ENCODE results near the gene GRIK2.

Gene GRIK2

GRCh38 chr6:101401171-101401570 lies 7.7 kb downstream of the GRIK2 start:
- no peak for DNase-seq

GRCh38 chr6:101401792-101402621 lies 8.5 kb downstream of the GRIK2 start:
- no peak for DNase-seq

- DNase-seq, result no peak
Observed at GRCh38 chr6:101402622-101403031, 9.1 kb downstream of the GRIK2 start.

- DNase-seq, result no peak
Observed at GRCh38 chr6:101403216-101403945, 9.9 kb downstream of the GRIK2 start.

- DNase-seq, result no peak
Observed at GRCh38 chr6:101404775-101405174, 11.3 kb downstream of the GRIK2 start.

- no peak for DNase-seq
Observed at GRCh38 chr6:101413773-101414172, 20.3 kb downstream of the GRIK2 start.

- DNase-seq, result no peak
Observed at GRCh38 chr6:101417900-101418299, 24.4 kb downstream of the GRIK2 start.

- no peak for DNase-seq
Observed at GRCh38 chr6:101422251-101422650, 28.7 kb downstream of the GRIK2 start.

- no peak for DNase-seq
Observed at GRCh38 chr6:101422811-101423210, 29.3 kb downstream of the GRIK2 start.

- no peak for DNase-seq
Observed at GRCh38 chr6:101429270-101429669, 35.8 kb downstream of the GRIK2 start.

- DNase-seq, result no peak
Observed at GRCh38 chr6:101429845-101430244, 36.3 kb downstream of the GRIK2 start.

GRCh38 chr6:101433141-101433540 lies 39.6 kb downstream of the GRIK2 start:
- DNase-seq, result no peak

GRCh38 chr6:101434601-101435000 lies 41.1 kb downstream of the GRIK2 start:
- no peak for DNase-seq

- DNase-seq, result no peak
Observed at GRCh38 chr6:101435038-101435437, 41.5 kb downstream of the GRIK2 start.

GRCh38 chr6:101439790-101440189 lies 46.3 kb downstream of the GRIK2 start:
- no peak for DNase-seq

GRCh38 chr6:101443315-101443714 lies 49.8 kb downstream of the GRIK2 start:
- no peak for DNase-seq

GRCh38 chr6:101444717-101445116 lies 51.2 kb downstream of the GRIK2 start:
- no peak for DNase-seq

- DNase-seq, result no peak
Observed at GRCh38 chr6:101445527-101445926, 52.0 kb downstream of the GRIK2 start.

- DNase-seq, result no peak
Observed at GRCh38 chr6:101450901-101451300, 57.4 kb downstream of the GRIK2 start.

GRCh38 chr6:101451981-101452380 lies 58.5 kb downstream of the GRIK2 start:
- DNase-seq, result no peak

- DNase-seq, result no peak
Observed at GRCh38 chr6:101453221-101453620, 59.7 kb downstream of the GRIK2 start.

- DNase-seq, result no peak
Observed at GRCh38 chr6:101454106-101454676, 60.7 kb downstream of the GRIK2 start.

- DNase-seq, result no peak
Observed at GRCh38 chr6:101458336-101458735, 64.8 kb downstream of the GRIK2 start.

- no peak for DNase-seq
Observed at GRCh38 chr6:101458826-101459225, 65.3 kb downstream of the GRIK2 start.

Data from CD4-positive, alpha-beta T cell treated with Interferon alpha-2 for 1 hour (primary cell).